ENCODE data around the gene TRAF2. TPM values are rescaled to one million over a fixed set of nuclear protein-coding genes. Genes with fewer than 3 reads are reported as not detected.

TRAF2 gene
- total and polyA plus RNA-seq, 2 donors (not counting 3 experiments of a cell fraction or from before 2014, with no cell fraction given) = 10.9 to 23.1 TPM

DNA sequence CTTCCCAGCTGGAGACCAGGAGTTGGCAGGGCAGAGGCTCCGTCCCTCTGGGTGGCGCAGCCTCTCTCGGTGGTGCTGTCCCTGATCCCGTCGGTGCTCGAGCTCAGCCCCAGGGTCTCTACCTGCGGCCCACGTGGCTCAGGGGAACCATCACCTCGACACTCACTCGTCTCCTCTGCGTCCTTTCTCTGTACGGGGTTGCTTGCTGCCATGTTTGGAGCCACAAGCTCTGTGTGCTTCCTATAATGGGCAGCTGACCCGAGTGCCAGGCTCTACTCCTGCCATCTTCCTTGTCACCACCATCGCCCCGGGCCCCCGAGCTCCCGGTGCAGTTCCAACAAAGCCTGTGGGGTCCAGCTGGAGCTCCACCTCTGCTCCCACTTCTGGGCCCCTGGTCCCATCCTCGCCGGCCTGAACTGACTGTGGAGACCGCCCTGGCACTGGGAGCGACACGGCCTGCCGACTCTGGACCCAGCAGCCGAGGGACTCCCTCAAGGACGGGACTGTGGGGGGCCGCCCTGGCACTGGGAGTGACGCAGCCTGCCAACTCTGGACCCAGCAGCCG lies 53.2 kb downstream of the TRAF2 start:
- ChIA-PET CTCF (interaction anchor here (1.2 to 1.4 kb wide), 2 partner anchors 19 to 43 kb away, joined by 3 read pairs; no protein-coding TSS in a partner anchor), POLR2A (interaction anchor here (0.7 kb wide), 1 partner anchor 21 kb away, joined by 6 read pairs; no protein-coding TSS in a partner anchor)
- dilution Hi-C loops (cut with MboI; ENCODE audit: extremely low pct_ligation_motif_present, low sequenced_read_pairs) (loop anchor here (25.0 kb wide), 1 partner anchor 127 kb away; the partner anchor contains the start of gene RABL6), intact Hi-C loops (cut with micrococcal nuclease) (loop anchor here (5.0 kb wide), 1 partner anchor 72 kb away; the partner anchor contains the start of gene EDF1)
- Histone ChIP-seq H3K9ac (replicated peaks; ENCODE audit: extremely low read depth, insufficient read depth, low read length) (no peak overlapping the region), H3K79me2 (ENCODE audit: control insufficient read depth, insufficient read depth, low read length) (peaks cover 26% of the 10 kb centered on the region), H3K9me1 (replicated peaks; ENCODE audit: control insufficient read depth, extremely low read depth, insufficient read depth, low read length) (no peaks in the 10 kb centered on the region), H3K9me3 (replicated peaks; ENCODE audit: control insufficient read depth, insufficient read depth, low read length) (no peaks in the 10 kb centered on the region), H2AFZ (ENCODE audit: low read depth, low read length) (no peak overlapping the region), H3K4me1 (ENCODE audit: control insufficient read depth, extremely low read depth, insufficient read depth, low read length) (no peaks in the 10 kb centered on the region), H3K36me3 (ENCODE audit: control insufficient read depth in 2 of 2, extremely low read depth in 1 of 2, insufficient read depth in 2 of 2, low read length in 2 of 2) (peaks cover 2 to 31% of the 10 kb centered on the region in 2 experiments), H3K4me2 (ENCODE audit: insufficient read depth, low read length) (no peak overlapping the region), H4K20me1 (replicated peaks; ENCODE audit: control insufficient read depth, extremely low read depth, insufficient read depth, low read length) (no peaks in the 10 kb centered on the region), H3K4me3 (replicated peaks in 1 of 3; ENCODE audit: insufficient read depth in 1 of 3, low read depth in 1 of 3, low read length in 3 of 3) (no peak overlapping the region), H3K27ac (ENCODE audit: insufficient read depth, low read depth, low read length) (no peak overlapping the region), H3K27me3 (ENCODE audit: control insufficient read depth in 2 of 2, insufficient read depth in 2 of 2, low read length in 2 of 2) (no peaks in the 10 kb centered on the region)
- no peak for FAIRE-seq
- DNase-seq (ENCODE audit: low read depth, low spot score) = no peak
- TF ChIP-seq EZH2 (IDR thresholded peaks at IDR 0.05; ENCODE audit: borderline replicate concordance, low read depth, low read length, severe bottlenecking) (no peak), POLR2AphosphoS5 (IDR thresholded peaks at IDR 0.05; ENCODE audit: insufficient read depth, low read depth, low read length) (no peak), POLR2A (IDR thresholded peaks at IDR 0.05; ENCODE audit: low read depth, low read length) (no peak), FOS (IDR thresholded peaks at IDR 0.05; ENCODE audit: borderline replicate concordance, insufficient read depth, low read length) (no peak), MYC (IDR thresholded peaks at IDR 0.05; ENCODE audit: low read depth, low read length) (no peak), JUN (IDR thresholded peaks at IDR 0.05; ENCODE audit: borderline replicate concordance, insufficient read depth, insufficient read length, low read depth) (no peak), GATA2 (IDR thresholded peaks at IDR 0.05; ENCODE audit: insufficient read depth, insufficient read length, low read depth, low read length) (no peak)
- TF ChIP-seq, protein P1, sequence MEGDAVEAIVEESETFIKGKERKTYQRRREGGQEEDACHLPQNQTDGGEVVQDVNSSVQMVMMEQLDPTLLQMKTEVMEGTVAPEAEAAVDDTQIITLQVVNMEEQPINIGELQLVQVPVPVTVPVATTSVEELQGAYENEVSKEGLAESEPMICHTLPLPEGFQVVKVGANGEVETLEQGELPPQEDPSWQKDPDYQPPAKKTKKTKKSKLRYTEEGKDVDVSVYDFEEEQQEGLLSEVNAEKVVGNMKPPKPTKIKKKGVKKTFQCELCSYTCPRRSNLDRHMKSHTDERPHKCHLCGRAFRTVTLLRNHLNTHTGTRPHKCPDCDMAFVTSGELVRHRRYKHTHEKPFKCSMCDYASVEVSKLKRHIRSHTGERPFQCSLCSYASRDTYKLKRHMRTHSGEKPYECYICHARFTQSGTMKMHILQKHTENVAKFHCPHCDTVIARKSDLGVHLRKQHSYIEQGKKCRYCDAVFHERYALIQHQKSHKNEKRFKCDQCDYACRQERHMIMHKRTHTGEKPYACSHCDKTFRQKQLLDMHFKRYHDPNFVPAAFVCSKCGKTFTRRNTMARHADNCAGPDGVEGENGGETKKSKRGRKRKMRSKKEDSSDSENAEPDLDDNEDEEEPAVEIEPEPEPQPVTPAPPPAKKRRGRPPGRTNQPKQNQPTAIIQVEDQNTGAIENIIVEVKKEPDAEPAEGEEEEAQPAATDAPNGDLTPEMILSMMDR (IDR thresholded peaks at IDR 0.05; ENCODE audit: extremely low read depth in 1 of 2, insufficient read depth in 1 of 2, low read depth in 1 of 2, low read length in 2 of 2) = no peak
- TF ChIP-seq, protein P2, sequence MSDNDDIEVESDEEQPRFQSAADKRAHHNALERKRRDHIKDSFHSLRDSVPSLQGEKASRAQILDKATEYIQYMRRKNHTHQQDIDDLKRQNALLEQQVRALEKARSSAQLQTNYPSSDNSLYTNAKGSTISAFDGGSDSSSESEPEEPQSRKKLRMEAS (IDR thresholded peaks at IDR 0.05; ENCODE audit: insufficient read depth, insufficient read length) = no peak
- BruUV-seq (replicated peaks) = no TSS peak
